NCI-H748 (cell line): ENCODE data around the gene SNX7.

Source experiments
- DNase-seq: peaks from one replicate; lab custom pipeline; 2025; ENCODE audit not compliant: unreplicated experiment; lab: John Stamatoyannopoulos, UW

Gene SNX7

DNA sequence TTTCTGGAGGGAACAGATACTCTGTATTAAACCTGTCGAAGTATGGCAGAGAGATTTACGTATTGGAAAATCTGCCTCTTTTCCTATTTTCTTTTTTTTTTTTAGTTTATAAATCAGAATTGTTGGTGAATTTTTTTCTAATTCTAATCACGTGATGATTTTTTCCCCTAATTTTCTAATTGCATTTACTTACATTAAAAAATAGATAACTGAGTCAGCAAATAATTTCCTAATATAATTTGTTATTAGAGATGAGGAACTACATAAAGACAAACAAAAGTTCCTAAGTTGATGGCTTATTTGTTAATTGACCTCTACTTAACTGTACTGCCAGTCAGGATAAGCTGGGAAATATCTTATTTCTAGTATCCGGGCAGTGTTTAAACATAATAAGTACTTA, 34.6 kb downstream of the SNX7 start:
- no peak for DNase-seq

DNA sequence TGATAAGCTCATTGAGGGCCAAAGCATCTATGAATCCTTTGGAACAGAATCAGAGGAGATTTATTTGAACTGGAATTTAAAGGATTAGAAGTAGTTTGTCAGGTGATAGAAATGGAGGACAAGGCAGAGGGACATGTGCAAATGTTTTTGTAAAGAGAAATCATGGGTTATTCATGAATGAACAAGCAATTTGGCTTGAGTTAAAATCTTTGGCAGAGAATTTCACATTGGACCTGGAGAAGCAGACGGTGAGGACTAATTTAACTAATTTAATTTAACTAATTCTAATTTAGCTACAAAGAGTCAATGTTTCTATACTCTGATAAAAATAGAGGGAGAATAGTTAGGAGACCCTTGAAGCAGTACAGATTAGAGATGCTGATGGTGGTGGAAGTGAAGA, 36.3 kb downstream of the SNX7 start:
- no peak for DNase-seq

DNA sequence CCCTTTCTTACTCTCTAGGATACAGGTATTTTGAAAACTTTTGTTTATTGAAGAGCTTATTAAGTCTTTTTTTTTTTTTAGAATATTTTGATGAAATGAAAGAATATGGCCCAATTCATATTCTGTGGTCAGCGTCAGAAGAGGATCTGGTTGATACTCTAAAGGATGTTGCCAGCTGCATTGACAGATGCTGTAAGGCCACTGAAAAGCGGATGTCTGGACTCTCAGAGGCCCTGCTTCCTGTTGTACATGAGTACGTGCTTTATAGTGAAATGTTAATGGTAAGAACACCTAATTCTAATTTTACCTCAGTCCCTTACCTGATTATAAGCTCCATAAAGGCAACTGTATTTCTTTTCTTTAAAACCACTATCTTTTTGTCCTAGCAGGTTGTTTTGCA, 37.1 kb downstream of the SNX7 start:
- DNase-seq = no peak

DNA sequence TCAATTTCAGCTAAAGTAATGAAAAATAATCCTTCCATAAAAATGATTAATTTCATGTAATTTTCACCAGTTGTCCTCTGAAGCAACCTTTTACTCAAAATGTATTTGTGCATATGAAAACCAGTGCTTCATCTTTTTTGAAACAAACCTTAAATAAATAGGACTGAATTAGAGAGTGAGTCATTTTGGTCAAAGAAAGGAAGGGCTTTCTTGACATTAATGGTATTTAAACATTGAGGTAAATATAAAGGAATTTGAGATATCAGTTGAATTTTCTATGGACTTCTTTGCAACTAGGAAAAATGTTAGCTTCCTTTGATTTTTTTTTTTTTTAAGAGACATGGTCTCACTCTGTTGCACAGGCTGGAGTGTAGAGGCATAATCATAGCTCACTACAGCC, 38.7 kb downstream of the SNX7 start:
- no peak for DNase-seq

DNA sequence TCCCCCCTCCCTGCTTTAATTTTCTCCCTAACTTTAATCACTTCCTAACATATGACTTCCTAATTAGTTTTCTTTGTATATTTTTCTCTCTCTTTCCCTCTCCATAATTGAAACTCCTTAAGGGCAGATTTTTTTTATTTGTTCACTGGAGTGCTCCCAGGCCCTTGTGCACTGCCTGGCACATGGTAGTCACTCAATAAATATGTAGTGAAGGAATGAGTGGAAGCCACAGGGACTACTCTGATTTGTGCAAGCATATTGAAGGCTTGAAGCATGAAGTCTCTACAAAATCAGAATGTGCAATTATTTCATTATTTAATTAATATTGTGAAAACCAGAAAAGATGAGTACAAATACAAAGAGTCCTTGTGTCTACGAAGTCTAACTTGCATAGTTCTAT, 41.5 kb downstream of the SNX7 start:
- no peak for DNase-seq

DNA sequence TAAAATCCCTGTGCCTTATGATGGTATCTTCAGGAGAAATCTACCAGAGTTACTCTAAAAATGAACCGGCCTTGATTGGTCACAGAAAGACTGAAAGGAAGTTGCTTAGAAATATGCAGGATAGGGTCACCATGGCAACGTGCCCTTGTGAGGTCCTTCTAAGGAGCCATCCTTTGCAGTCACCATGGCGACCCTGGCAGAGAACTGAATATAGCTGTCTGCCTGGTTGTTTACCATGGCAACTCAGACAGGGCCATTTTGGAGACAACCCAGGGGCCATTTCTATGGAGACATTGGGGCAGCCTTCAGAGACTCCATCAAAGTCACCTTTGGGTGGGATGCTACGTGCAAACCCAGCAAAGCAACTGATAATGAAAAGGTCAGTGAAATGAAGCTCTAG, 43.0 kb downstream of the SNX7 start:
- peak; percentile 69 for DNase-seq

DNA sequence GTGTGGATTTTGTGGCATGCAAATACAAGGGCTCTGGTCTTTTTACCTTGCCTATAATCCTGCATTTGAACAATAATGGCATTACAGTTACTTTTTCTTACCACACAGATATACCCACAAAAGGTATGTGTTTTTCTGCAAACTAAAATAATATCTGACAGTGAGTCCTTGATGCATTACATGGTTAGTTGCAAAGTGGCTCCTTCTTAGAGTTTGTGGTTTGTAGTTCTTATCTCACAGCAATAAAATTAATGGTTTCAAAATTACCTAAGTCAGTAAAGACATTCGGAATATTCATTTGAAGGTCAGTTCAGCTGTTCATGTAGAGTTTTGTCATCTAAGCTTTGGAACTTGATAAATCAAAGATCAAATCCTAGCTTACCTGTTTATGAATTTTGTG, 43.5 kb downstream of the SNX7 start:
- DNase-seq = no peak

DNA sequence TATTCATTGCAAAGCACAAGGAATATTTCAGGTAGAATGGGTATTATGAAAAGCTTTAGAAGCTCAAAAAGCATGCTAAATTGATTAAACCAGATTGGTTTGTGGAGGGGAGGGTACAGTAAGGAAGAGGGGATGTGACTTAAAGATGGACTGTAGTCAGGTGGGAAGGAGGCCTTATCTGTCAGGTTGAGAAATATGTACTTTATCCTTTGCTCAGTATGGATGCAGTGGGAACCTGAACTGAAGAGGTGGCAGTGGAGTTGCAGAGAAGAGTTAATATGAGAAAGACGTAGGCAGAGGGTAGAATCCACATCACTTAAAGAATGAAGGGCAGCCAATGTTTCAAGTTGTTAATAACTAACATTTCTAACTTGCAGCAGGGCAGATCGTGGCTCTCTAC, 44.1 kb downstream of the SNX7 start:
- no peak for DNase-seq

DNA sequence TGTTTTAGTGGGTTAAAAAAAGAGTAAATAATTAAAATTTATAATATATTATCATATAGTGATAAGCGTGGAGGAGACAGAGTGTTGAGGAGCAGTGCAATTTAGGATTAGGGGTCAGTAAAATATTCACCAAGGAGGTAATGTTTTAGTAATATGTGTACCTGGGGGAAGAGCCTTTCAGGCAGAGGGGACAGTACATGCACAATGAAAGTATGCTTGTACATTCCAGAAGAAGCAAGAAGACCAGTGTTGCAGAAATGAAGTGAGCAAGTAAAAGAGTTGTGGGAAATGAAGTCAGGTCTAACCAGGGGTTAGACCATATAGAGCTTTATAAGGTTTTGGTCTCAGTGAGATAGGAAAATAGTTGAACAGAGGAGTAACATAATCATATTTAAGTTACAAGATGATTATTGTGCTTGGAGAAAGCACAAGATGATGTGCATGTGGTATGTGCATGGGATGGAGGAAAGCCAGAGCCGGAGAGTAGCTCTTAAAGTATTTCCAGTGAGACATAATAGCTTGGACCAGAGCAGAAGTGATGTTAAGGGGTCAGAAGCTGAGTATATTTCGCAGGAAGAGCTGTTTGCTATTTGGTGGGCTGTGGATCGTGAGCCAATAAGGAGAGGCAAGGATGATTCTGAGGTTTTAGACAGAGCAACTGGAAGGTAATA, 44.8 kb downstream of the SNX7 start:
- DNase-seq = no peak

DNA sequence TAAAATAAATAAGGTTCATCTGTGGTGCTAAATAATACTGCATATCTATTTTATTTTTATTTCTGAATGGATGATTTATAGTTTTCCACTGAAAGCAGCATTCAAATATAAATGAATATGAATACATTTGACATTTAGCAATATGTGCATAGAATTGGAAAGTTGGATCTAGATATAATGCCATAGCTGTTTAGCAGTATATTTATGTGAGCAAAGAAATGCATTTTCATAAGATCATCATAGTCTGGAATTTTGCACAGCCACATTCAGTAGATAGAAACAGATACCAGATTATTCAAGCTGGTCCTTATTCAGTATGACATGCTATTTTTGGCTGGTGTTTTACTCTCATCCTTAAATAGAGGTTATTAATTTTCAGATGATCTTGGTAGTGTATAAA, 46.0 kb downstream of the SNX7 start:
- no peak for DNase-seq

DNA sequence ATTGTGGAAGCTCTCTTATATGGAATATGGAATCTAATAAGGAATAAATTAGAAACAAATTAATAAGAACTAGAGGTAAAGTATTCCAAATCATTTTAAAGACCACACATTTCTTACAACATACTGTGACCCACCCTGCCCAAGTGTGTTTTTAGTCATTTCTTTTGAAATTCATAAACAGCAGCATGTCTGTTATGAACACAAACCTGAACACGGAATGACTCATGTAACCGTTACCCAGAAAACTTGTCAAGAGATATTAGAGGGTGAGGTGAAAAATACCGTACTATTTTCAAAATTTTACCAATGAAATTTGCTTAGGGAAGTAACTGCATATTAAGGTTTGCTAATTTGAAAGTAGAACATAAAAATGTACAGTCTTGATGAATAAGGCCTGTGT, 48.4 kb downstream of the SNX7 start:
- DNase-seq = no peak

DNA sequence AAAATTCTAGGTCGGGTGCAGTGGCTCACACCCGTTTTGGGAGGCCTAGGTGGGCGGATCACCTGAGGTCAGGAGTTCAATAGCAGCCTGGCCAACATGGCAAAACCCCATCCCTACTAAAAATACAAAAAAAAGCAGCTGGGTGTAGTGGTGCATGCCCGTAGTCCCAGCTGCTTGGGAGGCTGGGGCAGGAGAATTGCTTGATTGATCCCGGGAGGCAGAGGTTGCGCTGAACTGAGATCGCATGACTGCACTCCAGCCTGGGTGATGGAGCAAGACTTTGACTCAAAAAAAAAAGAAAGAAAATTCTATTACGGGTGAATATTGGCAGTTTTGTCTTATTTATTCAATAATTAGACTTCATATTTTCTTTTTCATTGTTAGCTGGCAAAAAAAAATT, 62.1 kb downstream of the SNX7 start:
- no peak for DNase-seq

DNA sequence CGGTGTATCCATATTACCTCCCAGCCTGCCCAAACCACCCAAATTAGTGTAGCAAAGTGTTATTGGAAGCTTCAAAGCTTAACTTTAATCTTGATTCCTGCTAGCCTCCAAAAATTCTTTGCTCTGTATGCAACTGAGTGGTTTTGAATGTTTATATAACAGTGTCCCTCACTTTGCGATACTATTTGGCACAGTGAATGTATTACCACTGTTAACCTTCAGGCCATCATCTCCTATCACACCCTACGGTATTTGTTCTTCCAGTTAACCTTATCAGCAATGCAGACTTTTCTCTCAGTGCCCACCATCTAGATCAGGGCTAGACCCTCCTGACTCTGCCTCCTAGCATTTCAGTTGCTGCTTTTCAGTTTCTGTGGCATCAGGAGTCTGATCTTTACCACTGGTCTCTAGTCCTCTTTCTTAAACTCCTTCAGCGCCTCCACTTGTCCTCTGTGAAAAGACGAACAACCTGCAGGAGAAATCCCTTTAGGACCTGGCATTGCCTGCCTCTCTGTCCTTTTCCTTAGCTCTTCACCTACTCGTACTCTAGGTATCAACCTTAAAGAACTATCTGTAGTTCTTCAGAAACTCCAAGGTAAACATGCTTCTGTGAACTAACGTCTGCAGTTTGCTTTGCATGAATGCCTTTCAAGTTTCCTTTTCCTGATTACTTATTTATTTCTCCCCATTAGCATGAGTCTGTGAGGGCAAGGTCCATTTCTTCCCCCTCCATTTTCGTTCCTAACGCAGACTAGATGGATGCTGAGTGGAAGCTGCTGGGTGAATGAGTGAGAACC, 71.7 kb downstream of the SNX7 start:
- no peak for DNase-seq

DNA sequence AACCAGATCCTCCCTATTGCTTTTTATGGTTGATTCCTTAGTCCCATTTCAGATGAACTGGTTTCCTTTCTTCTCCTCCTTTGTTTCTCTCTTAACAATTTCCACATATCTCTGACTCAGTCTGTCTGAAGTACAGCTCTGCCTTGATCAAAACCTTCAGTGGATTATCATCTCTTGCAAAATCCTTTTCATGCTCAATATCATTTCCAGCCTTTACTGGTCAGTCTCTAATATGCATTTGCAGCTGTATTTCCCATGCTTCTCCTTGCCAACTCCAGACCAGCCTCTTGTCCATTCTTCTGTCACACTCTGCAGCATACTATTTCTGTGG, 72.2 kb downstream of the SNX7 start:
- no peak for DNase-seq

DNA sequence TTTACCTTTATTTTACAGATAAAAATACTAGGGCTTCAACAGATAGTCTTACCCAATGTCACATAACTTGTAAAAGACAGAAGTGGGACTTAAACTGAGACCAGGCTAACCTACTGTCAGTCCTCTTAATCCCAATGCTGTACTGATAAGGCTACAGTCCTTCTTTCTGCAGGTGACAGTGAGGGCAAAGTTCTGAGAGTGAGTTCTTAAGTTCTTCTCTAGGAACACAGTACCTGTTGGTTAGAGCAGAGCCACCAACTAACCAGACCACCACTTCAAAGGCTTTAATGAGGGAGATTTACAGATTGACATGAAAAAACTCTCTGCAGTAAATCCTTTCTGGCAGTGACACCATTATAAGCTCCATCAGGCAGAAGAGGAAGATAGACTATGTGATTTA, 74.2 kb downstream of the SNX7 start:
- DNase-seq = no peak

DNA sequence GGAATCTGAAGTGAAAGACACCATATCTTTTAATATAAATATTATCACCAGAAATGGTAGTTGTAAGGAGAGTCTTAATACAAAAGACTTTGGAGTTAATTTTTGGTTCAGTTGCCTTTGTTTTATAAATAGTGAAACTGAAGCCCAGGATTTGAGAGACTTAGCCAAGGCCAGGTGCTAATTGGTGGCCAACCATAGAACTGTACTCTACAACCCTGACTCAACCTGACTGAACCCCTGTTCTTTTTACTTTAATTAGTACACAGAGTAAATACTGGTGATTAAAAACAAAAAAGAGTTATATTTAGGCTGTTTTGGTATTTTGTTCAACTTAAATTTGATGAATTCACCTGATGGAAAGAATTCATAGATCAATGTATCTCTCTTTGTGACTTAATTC, 76.3 kb downstream of the SNX7 start:
- DNase-seq = no peak

DNA sequence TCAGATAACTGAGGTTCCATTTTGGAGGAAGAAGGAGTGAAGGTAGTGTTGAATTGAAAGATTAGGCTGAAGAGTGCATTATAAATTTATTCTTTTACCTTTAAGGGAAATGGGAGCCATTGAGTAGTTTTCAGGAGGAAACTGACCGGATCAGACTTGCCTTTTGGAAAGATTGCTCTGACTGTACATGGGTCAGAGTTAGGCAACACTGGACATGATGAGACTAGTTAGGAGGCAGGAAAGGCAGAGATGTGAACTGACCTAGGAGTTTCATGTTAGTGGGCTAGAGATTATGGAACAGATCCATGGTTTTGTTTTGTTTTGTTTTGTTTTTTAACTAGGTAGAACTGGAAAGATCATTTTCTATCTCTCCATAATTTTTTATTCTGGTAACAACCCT, 78.2 kb downstream of the SNX7 start:
- DNase-seq = no peak

DNA sequence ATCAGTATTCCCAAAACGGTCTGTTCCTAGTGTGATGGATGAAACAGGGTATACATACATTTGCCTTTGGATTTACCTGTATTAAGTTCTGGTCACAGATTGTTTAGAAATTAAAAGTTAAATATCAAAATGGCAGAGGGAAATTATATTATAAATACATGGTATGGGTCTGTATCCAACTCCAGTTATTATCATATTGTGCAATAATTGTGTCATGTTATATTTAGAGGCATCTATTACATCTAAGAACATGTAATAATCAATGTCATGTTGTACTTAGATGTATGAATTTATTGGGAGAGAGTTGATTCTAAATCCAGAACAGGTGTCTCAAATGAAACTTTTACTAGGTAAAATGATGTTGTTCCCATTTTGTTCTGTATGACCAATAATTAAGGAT, 79.6 kb downstream of the SNX7 start:
- no peak for DNase-seq

DNA sequence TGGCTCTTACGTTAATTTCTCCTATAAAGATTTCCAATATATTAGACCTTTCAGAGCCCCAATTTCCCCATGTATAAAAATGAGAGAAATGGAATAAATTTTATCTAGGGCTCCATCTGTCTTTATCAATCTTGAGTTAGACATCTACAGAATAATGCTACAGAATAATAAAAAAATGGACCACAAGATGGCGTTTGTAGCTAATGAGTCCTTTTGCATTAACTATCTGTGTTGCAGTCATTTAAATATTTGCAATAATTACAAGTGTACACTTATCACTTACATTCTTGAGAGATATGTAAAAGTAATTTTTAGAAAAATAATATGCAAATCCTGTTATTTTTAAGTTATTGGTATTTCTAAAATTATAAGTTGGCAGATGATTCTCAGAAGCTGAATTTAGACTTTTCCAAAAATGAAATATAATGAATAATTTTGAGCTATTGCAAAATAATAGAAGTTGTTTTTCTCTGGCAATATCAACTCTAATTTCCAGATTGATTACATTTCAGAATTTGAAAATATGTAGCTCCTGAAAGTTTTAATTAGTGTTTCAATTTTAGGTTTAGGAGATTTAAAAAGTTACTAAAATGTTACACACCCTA, 87.7 kb downstream of the SNX7 start:
- DNase-seq = peak; percentile 32

DNA sequence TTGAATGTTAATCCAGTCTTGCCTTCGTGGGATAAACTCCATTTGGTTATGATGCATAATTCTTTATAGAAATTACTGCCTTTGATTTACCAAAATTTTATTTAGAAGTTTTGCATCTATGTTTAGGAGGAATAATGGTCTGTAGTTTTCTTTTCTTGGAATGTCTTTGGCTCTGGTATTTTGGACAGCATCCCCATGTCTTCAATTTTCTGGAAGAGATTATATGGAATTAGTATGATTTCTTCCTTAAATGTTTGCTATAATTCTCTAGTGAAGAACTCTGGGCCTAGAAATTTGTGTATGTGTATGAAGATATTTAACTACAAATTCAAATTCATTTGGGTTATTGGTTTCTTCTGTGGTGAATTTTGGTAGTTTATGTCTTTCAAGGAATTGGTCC, 92.7 kb downstream of the SNX7 start:
- no peak for DNase-seq

DNA sequence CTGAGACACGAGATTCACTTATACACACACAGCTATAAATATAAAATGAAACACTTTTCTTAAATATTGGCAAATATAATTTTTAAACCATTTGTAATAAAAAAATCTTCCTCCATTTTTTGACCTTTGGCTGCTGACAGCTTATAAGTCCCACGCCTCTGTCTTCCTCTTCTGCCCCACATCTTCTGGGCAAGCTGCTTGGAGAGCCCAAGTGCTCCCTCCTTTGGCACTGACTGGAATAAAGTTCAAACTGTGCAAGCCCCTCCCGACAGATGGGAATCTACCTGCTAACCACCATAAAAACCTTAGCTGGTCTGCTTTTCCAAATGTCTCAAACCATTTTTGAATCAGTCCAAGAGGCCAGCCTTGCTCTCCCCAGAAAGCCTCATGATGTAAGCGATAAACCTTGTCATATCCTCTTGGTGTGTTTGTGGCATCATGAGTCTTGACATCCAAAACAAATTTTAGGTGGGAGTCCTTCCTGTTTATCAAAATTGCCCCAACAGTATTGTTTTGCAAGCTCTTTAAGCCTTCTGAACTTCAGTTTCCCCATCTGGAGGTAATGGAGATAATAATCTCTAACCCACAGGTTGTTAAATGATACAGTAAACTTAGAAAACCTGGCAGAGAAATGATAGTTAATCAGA, 99.8 kb downstream of the SNX7 start:
- DNase-seq = peak; percentile 14

DNA sequence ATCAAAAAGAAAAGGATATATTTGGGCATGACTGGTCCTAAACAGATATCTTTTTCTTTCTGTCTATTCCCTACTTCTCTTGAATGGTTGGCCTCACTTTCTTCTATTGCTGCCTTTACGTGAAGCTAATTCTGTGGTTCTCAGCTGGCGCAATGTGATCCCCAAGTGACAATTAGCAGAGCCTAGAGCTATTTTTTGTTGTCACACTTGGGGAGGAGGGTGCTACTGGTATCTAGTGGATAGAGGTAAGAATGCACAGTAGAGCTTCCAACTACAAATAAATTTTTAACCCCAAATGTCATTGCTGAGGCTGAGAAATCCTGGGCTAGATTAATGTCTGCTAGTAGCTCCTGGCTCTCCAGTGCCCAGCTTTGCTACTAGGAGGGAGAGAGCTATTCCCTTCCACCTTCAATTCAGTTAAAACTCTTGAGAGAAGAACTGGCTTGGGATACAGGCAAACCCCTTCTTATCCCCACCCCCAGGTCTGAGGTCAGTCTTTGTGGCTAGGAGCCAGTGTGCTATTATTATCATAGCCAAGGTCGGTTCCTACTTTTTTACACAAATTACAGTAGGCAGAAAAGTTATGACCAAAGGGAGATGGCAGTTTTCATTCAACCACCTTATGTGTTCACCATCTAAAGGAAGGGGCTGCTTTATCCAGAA, 102.1 kb downstream of the SNX7 start:
- DNase-seq = no peak
